Liver (tissue), 9 donors: Measurements from ENCODE around the gene SPATA16. TPM values are rescaled to one million over a fixed set of nuclear protein-coding genes. Genes with fewer than 3 reads are reported as not detected.

ENCODE experiments used
- DNase-seq: peaks from one replicate; pipeline ENCODE4 v3.0.0-alpha.2; 2017; ENCODE audit warnings: low spot score
- H3K27ac ChIP-seq, 2 donors: one replicate each; pipeline ENCODE4 v1.7.0; 2013; ENCODE audit warnings: inconsistent platforms in 2 of 2, low read length in 2 of 2, control low read depth in 1 of 2, low read depth in 1 of 2, mild to moderate bottlenecking in 1 of 2
- H3K27me3 ChIP-seq, 4 donors: one replicate each; pipeline versions ENCODE4 v1.6.1 to v1.7.0; 2013; ENCODE audit warnings: low read length in 3 of 4, inconsistent platforms in 1 of 4, mild to moderate bottlenecking in 1 of 4, moderate library complexity in 1 of 4; ENCODE audit not compliant: control insufficient read depth in 4 of 4, insufficient read depth in 4 of 4
- H3K36me3 ChIP-seq, 4 donors: one replicate each; pipeline versions ENCODE4 v1.6.1 to v1.7.0; 2013; ENCODE audit warnings: low read length in 3 of 4, mild to moderate bottlenecking in 3 of 4, low read depth in 1 of 4, moderate library complexity in 1 of 4; ENCODE audit not compliant: control insufficient read depth in 4 of 4, insufficient read depth in 3 of 4
- H3K4me1 ChIP-seq, 4 donors: one replicate each; pipeline versions ENCODE4 v1.6.1 to v1.7.0; 2013; ENCODE audit warnings: low read length in 3 of 4, mild to moderate bottlenecking in 3 of 4, moderate library complexity in 1 of 4; ENCODE audit not compliant: control insufficient read depth in 4 of 4, insufficient read depth in 4 of 4
- H3K4me3 ChIP-seq, 3 donors: one replicate each; pipeline versions ENCODE4 v1.6.1 to v1.7.0; 2013; ENCODE audit warnings: low read length in 3 of 3, control low read depth in 1 of 3, low read depth in 1 of 3, mild to moderate bottlenecking in 1 of 3
- H3K9ac ChIP-seq, 2 donors: one replicate each; pipeline ENCODE4 v1.7.0; 2013; ENCODE audit warnings: low read length in 2 of 2, mild to moderate bottlenecking in 2 of 2, moderate library complexity in 2 of 2, control low read depth in 1 of 2, low read depth in 1 of 2
- H3K9me3 ChIP-seq, 4 donors: one replicate each; pipeline versions ENCODE4 v1.6.1 to v1.7.0; 2013; ENCODE audit warnings: low read length in 3 of 4; ENCODE audit not compliant: control insufficient read depth in 4 of 4
- EGR1 ChIP-seq, 2 donors: IDR thresholded peaks; 2 replicates each; pipeline ENCODE4 v1.6.1; 2016 to 2018; ENCODE audit warnings: antibody characterized with exemption in 2 of 2, low read depth in 2 of 2
- FOXA1 ChIP-seq: IDR thresholded peaks from 2 replicates; pipeline ENCODE4 v1.6.1; 2016; ENCODE audit warnings: antibody characterized with exemption
- FOXA2 ChIP-seq: IDR thresholded peaks from 2 replicates; pipeline ENCODE4 v1.6.1; 2016; ENCODE audit warnings: antibody characterized with exemption
- GABPA ChIP-seq, 2 donors: IDR thresholded peaks in 1 of 2; conservative IDR thresholded peaks in 1 of 2; 2 replicates each; pipeline ENCODE4 v1.6.1; 2016; ENCODE audit warnings: antibody characterized with exemption in 2 of 2, mild to moderate bottlenecking in 1 of 2, moderate library complexity in 1 of 2
- HNF4A ChIP-seq, 2 donors: conservative IDR thresholded peaks; 2 replicates each; pipeline ENCODE4 v1.6.1; 2016; ENCODE audit warnings: antibody characterized with exemption in 2 of 2, mild to moderate bottlenecking in 2 of 2
- HNF4G ChIP-seq: IDR thresholded peaks from 2 replicates; pipeline ENCODE4 v1.6.1; 2016; ENCODE audit warnings: antibody characterized with exemption
- JUND ChIP-seq, 2 donors: IDR thresholded peaks; 2 replicates each; pipeline ENCODE4 v1.6.1; 2016; ENCODE audit warnings: antibody characterized with exemption in 2 of 2
- RAD21 ChIP-seq, 2 donors: IDR thresholded peaks; 2 replicates each; pipeline ENCODE4 v1.6.1; 2016; ENCODE audit warnings: antibody characterized with exemption in 2 of 2, mild to moderate bottlenecking in 2 of 2
- RXRA ChIP-seq, 2 donors: IDR thresholded peaks; 2 replicates each; pipeline ENCODE4 v1.6.1; 2017 to 2018; ENCODE audit warnings: antibody characterized with exemption in 2 of 2, mild to moderate bottlenecking in 1 of 2
- SP1 ChIP-seq: IDR thresholded peaks from 2 replicates; pipeline ENCODE4 v1.6.1; 2018; ENCODE audit warnings: antibody characterized with exemption, mild to moderate bottlenecking
- TAF1 ChIP-seq: conservative IDR thresholded peaks from 2 replicates; pipeline ENCODE4 v1.6.1; 2016; ENCODE audit warnings: antibody characterized with exemption, mild to moderate bottlenecking
- YY1 ChIP-seq: IDR thresholded peaks from 2 replicates; pipeline ENCODE4 v1.6.1; 2016; ENCODE audit warnings: antibody characterized with exemption, mild to moderate bottlenecking
- WGBS: extraction: QIAGEN DNeasy Blood & Tissue Kit; methylation state at CpG from one replicate; pipeline ENCODE4 v1.1.7; 2013; 5-methylcytosine and 5-hydroxymethylcytosine counted together
- polyA plus RNA-seq, 2 donors: library from polyadenylated mRNA; stranded (reverse) in 1 of 2; unstranded in 1 of 2; fragments of 200-250 nt in 1 of 2; fragments of >200 nt in 1 of 2; fragmentation: Nextera tagmentation in 1 of 2; extraction: Ambion mirVana in 1 of 2; gene quantifications; one replicate each; pipeline versions ENCODE4 v1.2.1 to v1.2.3, GENCODE V29; 2013 to 2015
- total RNA-seq, 2 donors: library from RNA; depleted of rRNA; stranded (reverse); fragments of >200 nt; gene quantifications; one replicate each; pipeline ENCODE4 v1.2.3, GENCODE V29; 2014
- TF ChIP-seq, protein P1 (sequence below): IDR thresholded peaks from 2 replicates; pipeline ENCODE4 v1.6.1; 2016; ENCODE audit warnings: antibody characterized with exemption
- TF ChIP-seq, protein P2 (sequence below): fragments of 150-350 bp; IDR thresholded peaks from 2 replicates; pipeline ENCODE4 v1.5.1; 2017; ENCODE audit warnings: improper control_type of control experiment, low read depth, low read length; ENCODE audit not compliant: missing input control
- TF ChIP-seq, protein P3 (sequence below): IDR thresholded peaks from 2 replicates; pipeline ENCODE4 v1.6.1; 2016; ENCODE audit warnings: antibody characterized with exemption, mild to moderate bottlenecking
- TF ChIP-seq, protein P4 (sequence below): IDR thresholded peaks from 2 replicates; pipeline ENCODE4 v1.6.1; 2016; ENCODE audit warnings: antibody characterized with exemption
- TF ChIP-seq, protein P5 (sequence below): IDR thresholded peaks from 2 replicates; pipeline ENCODE4 v1.6.1; 2016; ENCODE audit warnings: antibody characterized with exemption
- donor health status: healthy.
- donor health status: healthy.
- donor health status: healthy.
- donor health status: healthy.
- donor health status: healthy.

Gene SPATA16
- total and polyA plus RNA-seq, 4 donors, result not detected

DNA sequence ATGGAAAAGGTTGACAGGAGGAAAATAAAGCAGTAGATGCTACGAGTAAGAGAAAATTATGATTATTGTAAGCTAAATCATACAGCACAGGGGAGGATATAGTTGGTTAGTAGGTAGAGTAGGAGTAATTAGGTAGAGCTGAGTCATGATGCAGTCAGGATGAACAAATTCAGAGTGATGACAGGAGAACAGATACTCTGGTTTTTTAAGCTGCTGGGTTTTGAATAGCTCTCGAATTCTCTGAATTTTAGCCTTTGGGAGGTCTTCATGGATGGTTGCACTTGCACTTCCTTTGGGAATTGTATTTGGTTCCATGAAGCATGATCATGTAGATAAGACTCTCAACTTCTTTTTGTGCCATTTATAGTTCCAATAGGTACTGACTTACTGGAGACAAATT, 294.3 kb downstream of the SPATA16 start:
- Histone ChIP-seq H3K4me3 (no peak overlapping the region), H3K27ac (no peak overlapping the region), H3K9ac (no peak overlapping the region), H3K9me3 (no peaks in the 10 kb centered on the region), H3K4me1 (no peaks in the 10 kb centered on the region), H3K36me3 (no peaks in the 10 kb centered on the region), H3K27me3 (no peaks in the 10 kb centered on the region)
- no peak for DNase-seq
- WGBS, result 71% methylated on average over 2 of the region's 2 CpGs
- TF ChIP-seq RAD21 (IDR thresholded peaks at IDR 0.05), result no peak
- no peak for TF ChIP-seq HNF4G
- no peak for TF ChIP-seq SP1
- TF ChIP-seq FOXA1, result no peak
- TF ChIP-seq, protein P1, sequence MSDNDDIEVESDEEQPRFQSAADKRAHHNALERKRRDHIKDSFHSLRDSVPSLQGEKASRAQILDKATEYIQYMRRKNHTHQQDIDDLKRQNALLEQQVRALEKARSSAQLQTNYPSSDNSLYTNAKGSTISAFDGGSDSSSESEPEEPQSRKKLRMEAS, result no peak
- no peak for TF ChIP-seq RXRA (IDR thresholded peaks at IDR 0.05)
- TF ChIP-seq, protein P2, sequence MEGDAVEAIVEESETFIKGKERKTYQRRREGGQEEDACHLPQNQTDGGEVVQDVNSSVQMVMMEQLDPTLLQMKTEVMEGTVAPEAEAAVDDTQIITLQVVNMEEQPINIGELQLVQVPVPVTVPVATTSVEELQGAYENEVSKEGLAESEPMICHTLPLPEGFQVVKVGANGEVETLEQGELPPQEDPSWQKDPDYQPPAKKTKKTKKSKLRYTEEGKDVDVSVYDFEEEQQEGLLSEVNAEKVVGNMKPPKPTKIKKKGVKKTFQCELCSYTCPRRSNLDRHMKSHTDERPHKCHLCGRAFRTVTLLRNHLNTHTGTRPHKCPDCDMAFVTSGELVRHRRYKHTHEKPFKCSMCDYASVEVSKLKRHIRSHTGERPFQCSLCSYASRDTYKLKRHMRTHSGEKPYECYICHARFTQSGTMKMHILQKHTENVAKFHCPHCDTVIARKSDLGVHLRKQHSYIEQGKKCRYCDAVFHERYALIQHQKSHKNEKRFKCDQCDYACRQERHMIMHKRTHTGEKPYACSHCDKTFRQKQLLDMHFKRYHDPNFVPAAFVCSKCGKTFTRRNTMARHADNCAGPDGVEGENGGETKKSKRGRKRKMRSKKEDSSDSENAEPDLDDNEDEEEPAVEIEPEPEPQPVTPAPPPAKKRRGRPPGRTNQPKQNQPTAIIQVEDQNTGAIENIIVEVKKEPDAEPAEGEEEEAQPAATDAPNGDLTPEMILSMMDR, result no peak
- no peak for TF ChIP-seq GABPA (IDR thresholded peaks at IDR 0.05 in 1 of 2, conservative IDR thresholded peaks at IDR 0.05 in 1 of 2)
- TF ChIP-seq HNF4A (conservative IDR thresholded peaks at IDR 0.05), result no peak
- TF ChIP-seq FOXA2, result no peak
- TF ChIP-seq, protein P3, sequence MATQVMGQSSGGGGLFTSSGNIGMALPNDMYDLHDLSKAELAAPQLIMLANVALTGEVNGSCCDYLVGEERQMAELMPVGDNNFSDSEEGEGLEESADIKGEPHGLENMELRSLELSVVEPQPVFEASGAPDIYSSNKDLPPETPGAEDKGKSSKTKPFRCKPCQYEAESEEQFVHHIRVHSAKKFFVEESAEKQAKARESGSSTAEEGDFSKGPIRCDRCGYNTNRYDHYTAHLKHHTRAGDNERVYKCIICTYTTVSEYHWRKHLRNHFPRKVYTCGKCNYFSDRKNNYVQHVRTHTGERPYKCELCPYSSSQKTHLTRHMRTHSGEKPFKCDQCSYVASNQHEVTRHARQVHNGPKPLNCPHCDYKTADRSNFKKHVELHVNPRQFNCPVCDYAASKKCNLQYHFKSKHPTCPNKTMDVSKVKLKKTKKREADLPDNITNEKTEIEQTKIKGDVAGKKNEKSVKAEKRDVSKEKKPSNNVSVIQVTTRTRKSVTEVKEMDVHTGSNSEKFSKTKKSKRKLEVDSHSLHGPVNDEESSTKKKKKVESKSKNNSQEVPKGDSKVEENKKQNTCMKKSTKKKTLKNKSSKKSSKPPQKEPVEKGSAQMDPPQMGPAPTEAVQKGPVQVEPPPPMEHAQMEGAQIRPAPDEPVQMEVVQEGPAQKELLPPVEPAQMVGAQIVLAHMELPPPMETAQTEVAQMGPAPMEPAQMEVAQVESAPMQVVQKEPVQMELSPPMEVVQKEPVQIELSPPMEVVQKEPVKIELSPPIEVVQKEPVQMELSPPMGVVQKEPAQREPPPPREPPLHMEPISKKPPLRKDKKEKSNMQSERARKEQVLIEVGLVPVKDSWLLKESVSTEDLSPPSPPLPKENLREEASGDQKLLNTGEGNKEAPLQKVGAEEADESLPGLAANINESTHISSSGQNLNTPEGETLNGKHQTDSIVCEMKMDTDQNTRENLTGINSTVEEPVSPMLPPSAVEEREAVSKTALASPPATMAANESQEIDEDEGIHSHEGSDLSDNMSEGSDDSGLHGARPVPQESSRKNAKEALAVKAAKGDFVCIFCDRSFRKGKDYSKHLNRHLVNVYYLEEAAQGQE, result no peak
- TF ChIP-seq, protein P4, sequence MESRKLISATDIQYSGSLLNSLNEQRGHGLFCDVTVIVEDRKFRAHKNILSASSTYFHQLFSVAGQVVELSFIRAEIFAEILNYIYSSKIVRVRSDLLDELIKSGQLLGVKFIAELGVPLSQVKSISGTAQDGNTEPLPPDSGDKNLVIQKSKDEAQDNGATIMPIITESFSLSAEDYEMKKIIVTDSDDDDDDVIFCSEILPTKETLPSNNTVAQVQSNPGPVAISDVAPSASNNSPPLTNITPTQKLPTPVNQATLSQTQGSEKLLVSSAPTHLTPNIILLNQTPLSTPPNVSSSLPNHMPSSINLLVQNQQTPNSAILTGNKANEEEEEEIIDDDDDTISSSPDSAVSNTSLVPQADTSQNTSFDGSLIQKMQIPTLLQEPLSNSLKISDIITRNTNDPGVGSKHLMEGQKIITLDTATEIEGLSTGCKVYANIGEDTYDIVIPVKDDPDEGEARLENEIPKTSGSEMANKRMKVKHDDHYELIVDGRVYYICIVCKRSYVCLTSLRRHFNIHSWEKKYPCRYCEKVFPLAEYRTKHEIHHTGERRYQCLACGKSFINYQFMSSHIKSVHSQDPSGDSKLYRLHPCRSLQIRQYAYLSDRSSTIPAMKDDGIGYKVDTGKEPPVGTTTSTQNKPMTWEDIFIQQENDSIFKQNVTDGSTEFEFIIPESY, result no peak
- no peak for TF ChIP-seq EGR1 (IDR thresholded peaks at IDR 0.05; ENCODE audit: low read depth in 2 of 2)
- no peak for TF ChIP-seq YY1
- TF ChIP-seq, protein P5, sequence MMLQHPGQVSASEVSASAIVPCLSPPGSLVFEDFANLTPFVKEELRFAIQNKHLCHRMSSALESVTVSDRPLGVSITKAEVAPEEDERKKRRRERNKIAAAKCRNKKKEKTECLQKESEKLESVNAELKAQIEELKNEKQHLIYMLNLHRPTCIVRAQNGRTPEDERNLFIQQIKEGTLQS, result no peak
- TF ChIP-seq JUND (IDR thresholded peaks at IDR 0.05), result no peak
- TF ChIP-seq TAF1, result no peak

DNA sequence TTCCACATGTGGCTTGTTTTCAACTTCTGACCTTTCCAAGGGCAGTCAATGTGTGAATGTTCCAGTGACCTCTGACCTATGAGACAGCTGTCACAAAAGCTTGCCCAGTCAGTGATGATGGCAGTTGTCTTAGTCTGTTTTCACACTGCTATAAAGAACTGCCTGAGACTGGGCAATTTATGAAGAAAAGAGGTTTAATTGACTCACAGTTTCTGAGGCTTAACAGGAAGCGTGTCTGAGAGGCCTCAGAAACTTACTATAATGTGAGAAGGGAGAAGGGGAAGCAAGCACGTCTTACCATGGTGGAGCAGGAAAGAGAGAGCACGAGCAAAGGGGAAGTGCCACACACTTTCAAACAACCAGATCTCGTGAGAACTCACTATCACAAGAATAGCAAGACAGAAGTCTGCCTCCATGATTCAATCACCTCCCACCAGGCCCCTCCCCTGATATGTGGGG, 294.9 kb downstream of the SPATA16 start:
- 68% methylated on average over 4 of the region's 4 CpGs for WGBS
- Histone ChIP-seq H3K36me3 (no peaks in the 10 kb centered on the region), H3K4me3 (no peak overlapping the region), H3K27ac (no peak overlapping the region), H3K9ac (no peak overlapping the region), H3K27me3 (no peaks in the 10 kb centered on the region), H3K4me1 (no peaks in the 10 kb centered on the region), H3K9me3 (no peaks in the 10 kb centered on the region)
- DNase-seq, result no peak
- TF ChIP-seq, protein P3, result no peak
- TF ChIP-seq HNF4G (no peak), GABPA (IDR thresholded peaks at IDR 0.05 in 1 of 2, conservative IDR thresholded peaks at IDR 0.05 in 1 of 2) (no peak), FOXA2 (no peak), HNF4A (conservative IDR thresholded peaks at IDR 0.05) (no peak), TAF1 (no peak), JUND (IDR thresholded peaks at IDR 0.05) (no peak), SP1 (no peak), FOXA1 (no peak)
- TF ChIP-seq, protein P5, result no peak
- TF ChIP-seq, protein P1, result no peak
- TF ChIP-seq, protein P4, result no peak
